ENCODE data around the gene CNEP1R1. TPM values are rescaled to one million over a fixed set of nuclear protein-coding genes. Genes with fewer than 3 reads are reported as not detected.
A peak's percentile ranks its signal among the peaks of the same experiment; 100 is the strongest.

Gene CNEP1R1
- total and polyA plus RNA-seq, 2 experiments from 2014 or later, result 13.8 to 30.3 TPM

DNA sequence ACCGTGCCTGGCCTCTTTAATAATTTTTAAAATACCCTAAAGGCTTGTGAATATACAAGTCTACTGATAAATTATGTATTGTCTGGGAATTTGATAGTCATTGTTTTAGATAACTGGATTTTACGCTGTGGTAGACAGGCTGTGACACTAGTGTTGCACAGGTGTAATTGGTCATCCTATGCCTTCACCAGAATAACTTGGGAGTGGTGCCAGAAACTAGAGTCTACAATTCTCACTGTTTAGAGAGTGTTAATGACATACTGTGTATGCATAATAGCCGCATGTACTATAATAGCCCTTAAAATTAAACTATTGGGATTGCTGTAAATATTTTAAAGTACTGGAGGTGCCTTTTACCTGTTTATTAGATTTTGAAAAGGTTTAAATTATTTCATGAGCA, 11.4 kb downstream of the CNEP1R1 start:
- Mint-ChIP-seq H3K36me3 (ENCODE audit: low read depth) (peaks cover 21% of the 10 kb centered on the region), H3K4me3 (no peak overlapping the region), H3K27me3 (ENCODE audit: insufficient read depth, low read depth, poor library complexity) (no peaks in the 10 kb centered on the region), H3K9me3 (no peaks in the 10 kb centered on the region), H3K27ac (no peak overlapping the region), H3K4me1 (peaks cover 5% of the 10 kb centered on the region)
- peaks cover 15% of the 10 kb centered on the region for H3K36me3 ChIP-seq (ENCODE audit: insufficient read depth)
- peaks cover 5% of the 10 kb centered on the region; the same call in 1 of the 2 replicates for H3K4me1 ChIP-seq (ENCODE audit: insufficient read depth)
- TF ChIP-seq CTCF (conservative IDR thresholded peaks at IDR 0.05; ENCODE audit: low read depth in 2 of 2) (no peak), CREB1 (CRISPR knock-in tag; IDR thresholded peaks at IDR 0.05; ENCODE audit: low read depth) (no peak)
- no peaks in the 10 kb centered on the region for H3K27me3 ChIP-seq (ENCODE audit: insufficient read depth)
- DNase-seq (ENCODE audit: low spot score), result no peak
- H3K79me2 ChIP-seq (replicated peaks; ENCODE audit: insufficient read depth), result no peaks in the 10 kb centered on the region
- H4K20me1 ChIP-seq (replicated peaks; ENCODE audit: insufficient read depth), result 0 out of 2 replicates have a peak, but pooled peaks cover 3% of the 10 kb centered on the region
- no peak overlapping the region for H3K27ac ChIP-seq (ENCODE audit: low read depth)
- H3F3A ChIP-seq (replicated peaks; ENCODE audit: low read depth), result no peaks in the 10 kb centered on the region
- H3K4me2 ChIP-seq, result no peak overlapping the region
- no peak overlapping the region for H2AFZ ChIP-seq
- no peaks in the 10 kb centered on the region for H3K9me2 ChIP-seq (ENCODE audit: insufficient read depth)
- ATAC-seq, result no peak
- no peak overlapping the region for H3K4me3 ChIP-seq

GRCh38 chr16:50037662-50038220, 12.7 kb downstream of the CNEP1R1 start:
- TF ChIP-seq JUNB (IDR thresholded peaks at IDR 0.05; ENCODE audit: unreplicated experiment) (no peak), EZH2 (IDR thresholded peaks at IDR 0.05; ENCODE audit: low read depth, unreplicated experiment) (no peak), CREB1 (CRISPR knock-in tag; IDR thresholded peaks at IDR 0.05; ENCODE audit: low read depth) (no peak), EZH2phosphoT487 (IDR thresholded peaks at IDR 0.05; ENCODE audit: unreplicated experiment) (no peak), CTCF (conservative IDR thresholded peaks at IDR 0.05; ENCODE audit: low read depth in 2 of 2) (no peak), POLR2AphosphoS5 (IDR thresholded peaks at IDR 0.05; ENCODE audit: low read depth) (no peak), NANOG (IDR thresholded peaks at IDR 0.05; ENCODE audit: borderline replicate concordance) (no peak), ZNF462 (CRISPR knock-in tag; IDR thresholded peaks at IDR 0.05) (no peak), ZNF331 (CRISPR knock-in tag; IDR thresholded peaks at IDR 0.05; ENCODE audit: low read depth) (no peak), ETS1 (IDR thresholded peaks at IDR 0.05) (no peak)
- H3K27me3 Mint-ChIP-seq (ENCODE audit: insufficient read depth, low read depth, poor library complexity), result no peaks in the 10 kb centered on the region
- H3K4me2 ChIP-seq, result no peak overlapping the region
- H3K4me3 Mint-ChIP-seq, result no peak overlapping the region
- H3K27me3 ChIP-seq (ENCODE audit: insufficient read depth), result no peaks in the 10 kb centered on the region
- no peak overlapping the region for H3K4me3 ChIP-seq
- no peak overlapping the region for H2AFZ ChIP-seq
- H3K9me3 Mint-ChIP-seq, result no peaks in the 10 kb centered on the region
- 0 out of 2 replicates have a peak overlapping the region, but pooled peaks have one; percentile 20 for H3K27ac ChIP-seq (ENCODE audit: low read depth)
- no peaks in the 10 kb centered on the region for H4K20me1 ChIP-seq (replicated peaks; ENCODE audit: insufficient read depth)
- peaks cover 14% of the 10 kb centered on the region; the same call in 2 of the 3 replicates for H3K36me3 Mint-ChIP-seq (ENCODE audit: low read depth)
- H3K9me2 ChIP-seq (ENCODE audit: insufficient read depth), result no peaks in the 10 kb centered on the region
- ATAC-seq, result no peak
- DNase-seq (ENCODE audit: low spot score), result no peak
- peaks cover 5% of the 10 kb centered on the region; the same call in 1 of the 2 replicates for H3K4me1 ChIP-seq (ENCODE audit: insufficient read depth)
- peaks cover 5% of the 10 kb centered on the region for H3K4me1 Mint-ChIP-seq
- H3K27ac Mint-ChIP-seq, result no peak overlapping the region
- H3F3A ChIP-seq (replicated peaks; ENCODE audit: low read depth), result no peaks in the 10 kb centered on the region
- H3K36me3 ChIP-seq (ENCODE audit: insufficient read depth), result peaks cover 15% of the 10 kb centered on the region
- no peaks in the 10 kb centered on the region for H3K79me2 ChIP-seq (replicated peaks; ENCODE audit: insufficient read depth)
